Measurements from ENCODE around the gene ACVR1C. TPM values are rescaled to one million over a fixed set of nuclear protein-coding genes. Genes with fewer than 3 reads are reported as not detected.

The ACVR1C gene
- total and polyA plus RNA-seq, 2 of the 8 experiments (the other 6 are each of a cell fraction or from before 2014, with no cell fraction given) = 0.21 to 0.52 TPM

DNA sequence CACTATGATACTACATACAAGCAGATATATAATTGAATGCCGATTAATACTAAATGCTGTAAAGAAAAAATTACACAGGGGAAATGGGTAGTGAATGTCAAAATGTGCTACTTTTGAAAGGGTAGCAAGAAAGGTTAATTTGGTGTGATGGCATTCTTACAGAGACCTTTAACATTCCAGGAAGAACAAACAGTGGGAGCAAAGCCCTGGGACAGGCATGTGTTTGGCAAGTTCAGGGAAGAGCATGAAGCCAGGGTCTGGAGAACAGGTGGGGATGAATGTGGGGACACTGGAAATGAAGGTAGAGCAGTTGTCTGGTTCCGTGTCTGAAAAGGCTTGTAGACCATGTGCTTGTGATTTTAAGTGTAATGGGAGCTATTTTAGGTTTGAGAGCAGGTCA, 102.6 kb downstream of the ACVR1C start:
- POLR2A ChIA-PET (ENCODE audit: partially characterized antibody) = no interaction called here
- TF ChIP-seq CHD7 (IDR thresholded peaks at IDR 0.05; ENCODE audit: insufficient replicate concordance, low read length) = no peak

More for the DNA sequence above, 102.6 kb downstream of the ACVR1C start:
- Histone ChIP-seq H3K9me3 (ENCODE audit: insufficient read depth in 2 of 2, low read depth in 1 of 2, low read length in 1 of 2) (no peaks in the 10 kb centered on the region), H4K91ac (replicated peaks; ENCODE audit: insufficient read length, low read length) (no peak overlapping the region), H3K9ac (replicated peaks in 1 of 4; ENCODE audit: extremely low read depth in 1 of 4, low read depth in 3 of 4, low read length in 3 of 4) (no peak overlapping the region), H3K79me1 (ENCODE audit: low read depth, low read length) (no peaks in the 10 kb centered on the region), H2BK5ac (ENCODE audit: low read depth, low read length) (no peak overlapping the region), H3K56ac (replicated peaks; ENCODE audit: insufficient read length, low read depth, low read length) (no peak overlapping the region), H3K4me1 (replicated peaks in 1 of 4; ENCODE audit: control insufficient read depth in 3 of 4, insufficient read depth in 4 of 4, low read length in 3 of 4) (no peaks in the 10 kb centered on the region), H2AFZ (ENCODE audit: low read length) (peak overlapping the region; percentile 26; the same call in 1 of the 2 replicates), H4K20me1 (replicated peaks in 1 of 2; ENCODE audit: control insufficient read depth in 1 of 2, insufficient read depth in 2 of 2, low read length in 2 of 2) (no peaks in the 10 kb centered on the region), H4K5ac (ENCODE audit: insufficient read length, low read depth, low read length) (no peak overlapping the region), H2BK12ac (ENCODE audit: low read depth, low read length) (no peak overlapping the region), H3K27ac (ENCODE audit: low read depth, low read length) (no peak overlapping the region), H3K4ac (replicated peaks; ENCODE audit: insufficient read length, low read depth, low read length) (no peak overlapping the region), H3K4me3 (ENCODE audit: extremely low read depth in 1 of 4, insufficient read depth in 2 of 4, low read depth in 3 of 4, low read length in 4 of 4) (no peak overlapping the region), H2AK5ac (ENCODE audit: low read depth, low read length) (no peak overlapping the region), H2BK20ac (ENCODE audit: low read length) (no peak overlapping the region), H2BK15ac (ENCODE audit: low read length) (no peak overlapping the region), H3K79me2 (ENCODE audit: control insufficient read depth in 1 of 2, insufficient read depth in 2 of 2, low read length in 2 of 2) (no peaks in the 10 kb centered on the region), H3K23ac (ENCODE audit: insufficient read length) (no peak overlapping the region), H4K8ac (ENCODE audit: extremely low read depth, insufficient read depth, low read length) (no peak overlapping the region), H3K23me2 (ENCODE audit: low read depth, low read length) (no peaks in the 10 kb centered on the region), H3K18ac (ENCODE audit: extremely low read depth, low read length) (no peak overlapping the region), H3K36me3 (ENCODE audit: control insufficient read depth in 2 of 4, insufficient read depth in 4 of 4, low read length in 3 of 4) (no peaks in the 10 kb centered on the region), H3K14ac (ENCODE audit: insufficient read length) (no peak overlapping the region), H2BK120ac (replicated peaks; ENCODE audit: low read depth, low read length) (no peak overlapping the region), H3K27me3 (replicated peaks in 1 of 4; ENCODE audit: control insufficient read depth in 3 of 4, extremely low read depth in 1 of 4, insufficient read depth in 3 of 4, low read length in 3 of 4) (no peaks in the 10 kb centered on the region), H3K4me2 (ENCODE audit: insufficient read depth in 1 of 2, low read depth in 2 of 2, low read length in 2 of 2) (no peak overlapping the region)
- FAIRE-seq (no peak), DNase-seq (ENCODE audit: low read depth in 1 of 2, low spot score in 2 of 2) (no peak)
- CTCF ChIA-PET (ENCODE audit: partially characterized antibody) = no interaction called here
- WGBS, 2 experiments (ENCODE audit: extremely low coverage in 1 of 2, insufficient coverage in 1 of 2, insufficient read length in 1 of 2, insufficient replicate concordance in 2 of 2, low coverage in 1 of 2, low lambda C conversion rate in 2 of 2, missing lambda C conversion rate in 1 of 2) = 90% methylated on average over 2 of the region's 2 CpGs; no CpG with 5 or more reads in 1 of the 2 experiments

Measured in H1 (cell line).